Measurements from ENCODE around the gene STOML2.

DNA sequence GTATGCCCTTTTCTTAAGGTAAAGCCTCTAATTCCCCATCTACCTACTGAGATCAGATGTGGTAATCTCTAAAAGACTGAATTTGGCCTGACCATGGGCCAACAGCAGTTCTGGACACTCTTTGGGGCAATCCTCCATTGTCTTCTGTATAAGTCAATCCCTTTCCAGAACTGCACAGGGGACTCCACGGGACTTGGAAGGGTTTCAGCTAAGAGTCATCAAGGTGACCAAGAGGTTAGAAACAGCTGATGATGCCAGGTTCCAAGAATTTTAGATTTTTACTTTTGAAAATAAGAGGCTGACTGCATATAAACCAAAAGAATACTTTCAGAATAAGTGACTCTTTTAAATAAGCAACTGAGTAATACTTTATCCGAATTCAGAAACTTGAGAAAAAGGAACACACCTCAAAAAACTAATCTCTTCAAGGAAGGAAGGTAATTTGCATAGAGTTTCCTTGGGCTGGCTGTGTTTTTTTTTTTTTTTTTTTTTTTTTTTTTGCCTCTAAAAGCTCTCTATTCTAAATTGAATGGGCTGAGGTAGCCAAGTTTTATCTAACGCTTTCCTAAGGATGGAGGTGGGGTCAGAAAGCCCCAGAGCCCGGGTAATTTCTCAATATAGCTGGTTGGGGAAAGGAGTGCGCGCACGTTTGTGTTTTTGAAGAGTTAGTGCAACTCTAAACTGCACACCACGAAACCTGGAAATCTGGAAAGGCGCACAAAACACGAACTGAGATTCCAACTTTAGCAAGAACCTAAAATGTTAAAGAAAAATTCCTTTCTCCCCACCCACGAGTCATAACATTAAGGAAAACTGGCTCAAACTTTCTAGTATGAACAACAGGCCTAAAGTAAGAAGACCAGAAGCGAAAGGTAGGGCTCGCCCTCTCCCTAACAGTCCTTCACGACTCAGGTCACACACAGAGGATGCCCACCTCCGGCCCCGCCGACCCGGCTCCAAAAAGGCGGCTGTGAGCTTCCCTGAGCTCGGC lies 31.8 kb downstream of the STOML2 start:
- TF ChIP-seq, protein P1, sequence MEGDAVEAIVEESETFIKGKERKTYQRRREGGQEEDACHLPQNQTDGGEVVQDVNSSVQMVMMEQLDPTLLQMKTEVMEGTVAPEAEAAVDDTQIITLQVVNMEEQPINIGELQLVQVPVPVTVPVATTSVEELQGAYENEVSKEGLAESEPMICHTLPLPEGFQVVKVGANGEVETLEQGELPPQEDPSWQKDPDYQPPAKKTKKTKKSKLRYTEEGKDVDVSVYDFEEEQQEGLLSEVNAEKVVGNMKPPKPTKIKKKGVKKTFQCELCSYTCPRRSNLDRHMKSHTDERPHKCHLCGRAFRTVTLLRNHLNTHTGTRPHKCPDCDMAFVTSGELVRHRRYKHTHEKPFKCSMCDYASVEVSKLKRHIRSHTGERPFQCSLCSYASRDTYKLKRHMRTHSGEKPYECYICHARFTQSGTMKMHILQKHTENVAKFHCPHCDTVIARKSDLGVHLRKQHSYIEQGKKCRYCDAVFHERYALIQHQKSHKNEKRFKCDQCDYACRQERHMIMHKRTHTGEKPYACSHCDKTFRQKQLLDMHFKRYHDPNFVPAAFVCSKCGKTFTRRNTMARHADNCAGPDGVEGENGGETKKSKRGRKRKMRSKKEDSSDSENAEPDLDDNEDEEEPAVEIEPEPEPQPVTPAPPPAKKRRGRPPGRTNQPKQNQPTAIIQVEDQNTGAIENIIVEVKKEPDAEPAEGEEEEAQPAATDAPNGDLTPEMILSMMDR (IDR thresholded peaks at IDR 0.05), result no peak
- no peak for TF ChIP-seq POLR2A (IDR thresholded peaks at IDR 0.05)
